H1 (cell line): Measurements from ENCODE around the gene HDAC10. TPM values are rescaled to one million over a fixed set of nuclear protein-coding genes. Genes with fewer than 3 reads are reported as not detected.

ENCODE experiments used
- CTCF ChIA-PET: fragments of 300-600 bp; sonication (Branson Sonifier 250); formaldehyde crosslinking; loops from one replicate; lab custom pipeline; 2021; ENCODE audit not compliant: partially characterized antibody; lab: Charles Lee
- POLR2A ChIA-PET: fragments of 300-600 bp; sonication (Branson Sonifier 250); formaldehyde crosslinking; loops from one replicate; lab custom pipeline; 2021; ENCODE audit warnings: inconsistent platforms; ENCODE audit not compliant: partially characterized antibody; lab: Charles Lee
- DNase-seq, 2 experiments: peaks; one replicate each; pipeline versions ENCODE4 v3.0.0 to v3.0.0-alpha.2; 2010 to 2022; ENCODE audit warnings: low spot score in 2 of 2, low read depth in 1 of 2, mixed read lengths in 1 of 2
- FAIRE-seq: peaks from 2 replicates; lab custom pipeline; 2011; peaks lifted over from hg19 to GRCh38; lab: Jason Lieb, UNC
- H2AFZ ChIP-seq: 2 replicates; pipeline ENCODE4 v1.8.1; 2012; ENCODE audit warnings: low read length, inconsistent platforms
- H2AK5ac ChIP-seq: 2 replicates; pipeline ENCODE4 v1.6.1; 2013; ENCODE audit warnings: low read depth, low read length
- H2BK120ac ChIP-seq: replicated peaks from 2 replicates; pipeline ENCODE3; 2013; ENCODE audit warnings: low read depth, low read length, inconsistent platforms
- H2BK12ac ChIP-seq: 2 replicates; pipeline ENCODE4 v1.6.1; 2013; ENCODE audit warnings: low read depth, low read length
- H2BK15ac ChIP-seq: 2 replicates; pipeline ENCODE4 v1.6.1; 2013; ENCODE audit warnings: low read length
- H2BK20ac ChIP-seq: 2 replicates; pipeline ENCODE4 v1.6.1; 2013; ENCODE audit warnings: low read length
- H2BK5ac ChIP-seq: 2 replicates; pipeline ENCODE4 v1.6.1; 2013; ENCODE audit warnings: low read depth, low read length
- H3K14ac ChIP-seq: 2 replicates; pipeline ENCODE4 v1.6.1; 2013; ENCODE audit warnings: inconsistent platforms; ENCODE audit not compliant: insufficient read length
- H3K18ac ChIP-seq: 2 replicates; pipeline ENCODE4 v1.6.1; 2013; ENCODE audit warnings: low read length; ENCODE audit errors: extremely low read depth
- H3K23ac ChIP-seq: 2 replicates; pipeline ENCODE4 v1.6.1; 2013; ENCODE audit warnings: inconsistent platforms; ENCODE audit not compliant: insufficient read length
- H3K23me2 ChIP-seq: 2 replicates; pipeline ENCODE4 v1.6.1; 2013; ENCODE audit warnings: low read depth, low read length
- H3K27ac ChIP-seq: 2 replicates; pipeline ENCODE4 v1.6.1; 2011; ENCODE audit warnings: low read depth, low read length, inconsistent platforms
- H3K27me3 ChIP-seq, 4 experiments: replicated peaks in 1 of 4; 1 replicate in 1 of 4; 2 replicates in 3 of 4; pipeline versions ENCODE4 v1.6.1 to v1.8.1; 2011 to 2013; ENCODE audit warnings: low read length in 3 of 4, mild to moderate bottlenecking in 3 of 4, inconsistent platforms in 2 of 4, mixed read lengths in 2 of 4, moderate library complexity in 1 of 4; ENCODE audit not compliant: control insufficient read depth in 3 of 4, insufficient read depth in 3 of 4; ENCODE audit errors: extremely low read depth in 1 of 4
- H3K36me3 ChIP-seq, 4 experiments: 2 replicates each; pipeline versions ENCODE4 v1.6.1 to v1.8.1; 2011 to 2013; ENCODE audit warnings: mild to moderate bottlenecking in 4 of 4, low read length in 3 of 4, moderate library complexity in 2 of 4, control low read depth in 1 of 4, inconsistent platforms in 1 of 4; ENCODE audit not compliant: insufficient read depth in 4 of 4, control insufficient read depth in 2 of 4
- H3K4ac ChIP-seq: replicated peaks from 2 replicates; pipeline ENCODE3; 2013; ENCODE audit warnings: low read length, low read depth, mixed read lengths, inconsistent platforms; ENCODE audit not compliant: insufficient read length
- H3K4me1 ChIP-seq, 4 experiments: replicated peaks in 1 of 4; 1 replicate in 1 of 4; 2 replicates in 3 of 4; pipeline versions ENCODE4 v1.6.1 to v1.8.1; 2011 to 2013; ENCODE audit warnings: low read length in 3 of 4, inconsistent platforms in 2 of 4, mixed read lengths in 1 of 4; ENCODE audit not compliant: insufficient read depth in 4 of 4, control insufficient read depth in 3 of 4
- H3K4me2 ChIP-seq, 2 experiments: 2 replicates each; pipeline versions ENCODE4 v1.6.1 to v1.8.1; 2011 to 2013; ENCODE audit warnings: low read depth in 2 of 2, low read length in 2 of 2, control low read depth in 1 of 2, inconsistent platforms in 1 of 2, mild to moderate bottlenecking in 1 of 2; ENCODE audit not compliant: insufficient read depth in 1 of 2
- H3K4me3 ChIP-seq, 4 experiments: fragments of 200-600, 300-600 bp in 1 of 4; sonication (generic), shearing (Covaris generic), sonication (Bioruptor Twin) in 1 of 4; 2 replicates each; pipeline versions ENCODE4 v1.5.1 to v1.8.1; 2011 to 2016; ENCODE audit warnings: low read length in 4 of 4, low read depth in 3 of 4, control low read depth in 2 of 4, inconsistent platforms in 2 of 4, mild to moderate bottlenecking in 2 of 4, mixed read lengths in 1 of 4, moderate library complexity in 1 of 4; ENCODE audit not compliant: insufficient read depth in 2 of 4; ENCODE audit errors: extremely low read depth in 1 of 4
- H3K56ac ChIP-seq: replicated peaks from 2 replicates; pipeline ENCODE3; 2013; ENCODE audit warnings: low read depth, mild to moderate bottlenecking, mixed read lengths, low read length, inconsistent platforms; ENCODE audit not compliant: insufficient read length
- H3K79me1 ChIP-seq: 2 replicates; pipeline ENCODE4 v1.6.1; 2013; ENCODE audit warnings: low read depth, low read length, control low read depth
- H3K79me2 ChIP-seq, 2 experiments: 2 replicates each; pipeline versions ENCODE4 v1.6.1 to v1.8.1; 2012 to 2013; ENCODE audit warnings: low read length in 2 of 2, mild to moderate bottlenecking in 2 of 2, inconsistent platforms in 1 of 2; ENCODE audit not compliant: insufficient read depth in 2 of 2, control insufficient read depth in 1 of 2
- H3K9ac ChIP-seq, 4 experiments: replicated peaks in 1 of 4; 1 replicate in 1 of 4; 2 replicates in 3 of 4; pipeline versions ENCODE4 v1.6.1 to v1.8.1; 2011 to 2013; ENCODE audit warnings: low read depth in 3 of 4, low read length in 3 of 4, control low read depth in 2 of 4, mild to moderate bottlenecking in 2 of 4, moderate library complexity in 2 of 4, inconsistent platforms in 1 of 4; ENCODE audit errors: extremely low read depth in 1 of 4
- H3K9me3 ChIP-seq, 2 experiments: 2 replicates each; pipeline versions ENCODE4 v1.6.1 to v1.8.1; 2012 to 2013; ENCODE audit warnings: mild to moderate bottlenecking in 2 of 2, moderate library complexity in 2 of 2, control low read depth in 1 of 2, inconsistent platforms in 1 of 2, low read depth in 1 of 2, low read length in 1 of 2, mixed read lengths in 1 of 2; ENCODE audit not compliant: insufficient read depth in 2 of 2
- H4K20me1 ChIP-seq, 2 experiments: replicated peaks in 1 of 2; 2 replicates each; pipeline versions ENCODE3 to v1.8.1; 2011 to 2013; ENCODE audit warnings: inconsistent platforms in 2 of 2, low read length in 2 of 2, mild to moderate bottlenecking in 1 of 2; ENCODE audit not compliant: insufficient read depth in 2 of 2, control insufficient read depth in 1 of 2
- H4K5ac ChIP-seq: 2 replicates; pipeline ENCODE4 v1.6.1; 2013; ENCODE audit warnings: low read length, low read depth, mixed read lengths, inconsistent platforms; ENCODE audit not compliant: insufficient read length
- H4K8ac ChIP-seq: 2 replicates; pipeline ENCODE4 v1.8.0; 2013; ENCODE audit warnings: mild to moderate bottlenecking, moderate library complexity, low read length, inconsistent platforms; ENCODE audit not compliant: insufficient read depth; ENCODE audit errors: extremely low read depth
- H4K91ac ChIP-seq: replicated peaks from 2 replicates; pipeline ENCODE3; 2013; ENCODE audit warnings: low read length, mixed read lengths, inconsistent platforms; ENCODE audit not compliant: insufficient read length
- CEBPB ChIP-seq: IDR thresholded peaks from 2 replicates; pipeline ENCODE4 v1.6.1; 2012; ENCODE audit warnings: low read depth, low read length
- EP300 ChIP-seq, 2 experiments: IDR thresholded peaks; 1 replicate in 1 of 2; 2 replicates in 1 of 2; pipeline ENCODE4 v1.6.1; 2011 to 2012; ENCODE audit warnings: low read depth in 2 of 2, low read length in 2 of 2, mild to moderate bottlenecking in 2 of 2, borderline replicate concordance in 1 of 2, inconsistent platforms in 1 of 2, moderate library complexity in 1 of 2
- GTF2F1 ChIP-seq: IDR thresholded peaks from 2 replicates; pipeline ENCODE4 v1.6.1; 2012; ENCODE audit warnings: low read depth, low read length, improper control_type of control experiment, borderline replicate concordance
- HDAC6 ChIP-seq: IDR thresholded peaks from one replicate; pipeline ENCODE4 v1.7.1; 2012; ENCODE audit warnings: low read depth, mild to moderate bottlenecking, inconsistent platforms, low read length, moderate library complexity
- NRF1 ChIP-seq: IDR thresholded peaks from 2 replicates; pipeline ENCODE4 v1.6.1; 2011; ENCODE audit warnings: mild to moderate bottlenecking, low read depth, low read length, improper control_type of control experiment
- SAP30 ChIP-seq: fragments of 300-600 bp; sonication (generic); IDR thresholded peaks from 2 replicates; pipeline ENCODE4 v1.7.1; 2012; ENCODE audit warnings: low read length, moderate library complexity, mild to moderate bottlenecking, inconsistent platforms; ENCODE audit not compliant: insufficient read depth, insufficient replicate concordance
- ZNF274 ChIP-seq: IDR thresholded peaks from 2 replicates; pipeline ENCODE4 v1.7.0; 2012; ENCODE audit warnings: low read length, borderline replicate concordance; ENCODE audit errors: extremely low read depth
- WGBS, 2 experiments: shearing (Covaris generic) in 1 of 2; methylation state at CpG; one replicate each; pipeline versions ENCODE4 v1.1.6 to v1.1.7; 2013 to 2015; ENCODE audit warnings: low lambda C conversion rate in 2 of 2, mixed read lengths in 2 of 2, inconsistent platforms in 1 of 2, low coverage in 1 of 2, missing lambda C conversion rate in 1 of 2; ENCODE audit not compliant: insufficient replicate concordance in 2 of 2, insufficient coverage in 1 of 2, insufficient read length in 1 of 2; ENCODE audit errors: extremely low coverage in 1 of 2, missing lambda C conversion rate in 1 of 2; 5-methylcytosine and 5-hydroxymethylcytosine counted together
- polyA plus RNA-seq, 7 experiments: library from polyadenylated mRNA; depleted of rRNA in 3 of 7; stranded (reverse) in 5 of 7; unstranded in 2 of 7; fragments of >200 nt in 5 of 7; fragments of 200-250 nt in 2 of 7; gene quantifications; 1 replicate in 5 of 7; 2 replicates in 1 of 7; 4 replicates in 1 of 7; pipeline versions ENCODE4 v1.2.1 to v1.2.3, GENCODE V29; 2011 to 2013; ENCODE audit warnings: missing spikeins in 2 of 7, mixed read lengths in 2 of 7
- total RNA-seq: library from RNA; stranded (reverse); fragmentation: NEBNext Ultra II Directional; extraction: Animal tissue kit (Norgen Biotek cat#: 25700); gene quantifications from 2 replicates; pipeline ENCODE4 v1.2.1, GENCODE V29; 2021
- TF ChIP-seq, protein P1 (sequence below), 3 experiments: IDR thresholded peaks; 1 replicate in 2 of 3; 2 replicates in 1 of 3; pipeline versions ENCODE4 v1.5.1 to v1.6.1; 2011; ENCODE audit warnings: low read length in 3 of 3, mild to moderate bottlenecking in 3 of 3, inconsistent platforms in 2 of 3, low read depth in 1 of 3, moderate library complexity in 1 of 3; ENCODE audit not compliant: insufficient read depth in 1 of 3; ENCODE audit errors: control extremely low read depth in 1 of 3

HDAC10 gene
- total and polyA plus RNA-seq, 2 of the 8 experiments (the other 6 are each of a cell fraction or from before 2014, with no cell fraction given), result 11.2 to 26.4 TPM

DNA sequence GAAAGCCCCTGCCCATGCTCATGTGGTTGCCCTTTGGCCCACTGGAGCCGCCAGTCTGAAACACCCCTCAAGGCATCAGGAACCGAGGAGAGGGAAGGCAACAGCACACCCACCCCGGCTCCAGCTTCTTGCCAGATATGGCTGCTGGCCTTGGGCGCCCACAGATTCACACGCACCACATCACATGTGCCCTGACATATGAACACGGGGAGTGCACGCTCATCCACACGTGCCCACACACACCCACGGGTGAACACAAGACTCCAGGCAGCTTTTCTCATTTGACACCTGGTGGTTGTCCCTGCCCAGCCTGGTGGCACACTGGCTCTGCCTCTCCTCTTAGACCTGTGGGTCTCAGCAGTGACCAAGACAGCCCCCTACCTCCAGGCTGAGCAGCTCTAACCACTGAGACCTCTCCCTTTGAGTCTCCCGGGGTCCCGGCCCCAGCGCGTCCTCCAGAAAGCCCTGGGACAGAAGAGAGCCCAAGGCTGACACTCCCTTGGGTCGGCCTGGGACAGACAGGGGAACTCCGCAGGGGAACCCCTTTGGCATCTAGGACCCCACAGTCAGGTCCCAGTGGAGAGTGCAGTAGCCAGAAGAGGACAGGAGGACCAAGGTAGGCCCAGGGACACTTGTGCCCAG is 13.2 kb upstream of the HDAC10 start:
- Histone ChIP-seq H3K23me2 (peaks cover 6% of the 10 kb centered on the region; the same call in 1 of the 2 replicates), H3K18ac (no peak overlapping the region), H3K27me3 (peaks cover 12 to 47% (median 37%) of the 10 kb centered on the region in 4 experiments; a peak in 6 of 7 replicates), H3K4me1 (peaks cover 0 to 20% (median 10%) of the 10 kb centered on the region in 4 experiments; a peak in 6 of 7 replicates), H2BK12ac (no peak overlapping the region), H3K4me3 (no peak overlapping the region), H3K4me2 (no peak overlapping the region), H2BK20ac (no peak overlapping the region), H3K79me2 (no peaks in the 10 kb centered on the region), H3K4ac (no peak overlapping the region), H4K5ac (no peak overlapping the region), H3K56ac (no peak overlapping the region), H2BK15ac (no peak overlapping the region), H4K91ac (peak overlapping the region; percentile 27), H3K9me3 (peaks cover 0 to 10% of the 10 kb centered on the region in 2 experiments; a peak in 1 of 4 replicates), H3K23ac (no peak overlapping the region), H3K36me3 (no peaks in the 10 kb centered on the region), H4K20me1 (peaks cover 3% of the 10 kb centered on the region in 2 experiments), H2AK5ac (no peak overlapping the region), H3K79me1 (no peaks in the 10 kb centered on the region), H3K14ac (no peak overlapping the region), H4K8ac (no peak overlapping the region), H2BK5ac (no peak overlapping the region), H3K27ac (no peak overlapping the region), H3K9ac (no peak overlapping the region), H2BK120ac (no peak overlapping the region), H2AFZ (no peak overlapping the region)
- 88% methylated on average over 14 of the region's 15 CpGs; no CpG with 5 or more reads in 1 of the 2 experiments for WGBS, 2 experiments
- no peak for TF ChIP-seq NRF1
- no peak for TF ChIP-seq ZNF274
- TF ChIP-seq EP300 (IDR thresholded peaks at IDR 0.05; ENCODE audit: borderline replicate concordance in 1 of 2, low read depth in 2 of 2, low read length in 2 of 2), result no peak
- TF ChIP-seq GTF2F1, result no peak
- TF ChIP-seq, protein P1, sequence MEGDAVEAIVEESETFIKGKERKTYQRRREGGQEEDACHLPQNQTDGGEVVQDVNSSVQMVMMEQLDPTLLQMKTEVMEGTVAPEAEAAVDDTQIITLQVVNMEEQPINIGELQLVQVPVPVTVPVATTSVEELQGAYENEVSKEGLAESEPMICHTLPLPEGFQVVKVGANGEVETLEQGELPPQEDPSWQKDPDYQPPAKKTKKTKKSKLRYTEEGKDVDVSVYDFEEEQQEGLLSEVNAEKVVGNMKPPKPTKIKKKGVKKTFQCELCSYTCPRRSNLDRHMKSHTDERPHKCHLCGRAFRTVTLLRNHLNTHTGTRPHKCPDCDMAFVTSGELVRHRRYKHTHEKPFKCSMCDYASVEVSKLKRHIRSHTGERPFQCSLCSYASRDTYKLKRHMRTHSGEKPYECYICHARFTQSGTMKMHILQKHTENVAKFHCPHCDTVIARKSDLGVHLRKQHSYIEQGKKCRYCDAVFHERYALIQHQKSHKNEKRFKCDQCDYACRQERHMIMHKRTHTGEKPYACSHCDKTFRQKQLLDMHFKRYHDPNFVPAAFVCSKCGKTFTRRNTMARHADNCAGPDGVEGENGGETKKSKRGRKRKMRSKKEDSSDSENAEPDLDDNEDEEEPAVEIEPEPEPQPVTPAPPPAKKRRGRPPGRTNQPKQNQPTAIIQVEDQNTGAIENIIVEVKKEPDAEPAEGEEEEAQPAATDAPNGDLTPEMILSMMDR (IDR thresholded peaks at IDR 0.05; ENCODE audit: control extremely low read depth in 1 of 3, insufficient read depth in 1 of 3, low read depth in 1 of 3, low read length in 3 of 3), result no peak
- TF ChIP-seq HDAC6, result no peak
- no peak for TF ChIP-seq CEBPB
- no peak for TF ChIP-seq SAP30
- FAIRE-seq (no peak), DNase-seq (no peak)
- CTCF ChIA-PET, result interaction anchor here (0.7 to 4.7 kb wide), 6 partner anchors 10 to 64 kb away, joined by 3 to 26 read pairs (median 6); partner anchors contain the start of gene HDAC10
- POLR2A ChIA-PET, result no interaction called here
